CD4-positive, CD25-positive, alpha-beta regulatory T cell (primary cell): ENCODE measurements around the gene ARHGAP27. TPM values are rescaled to one million over a fixed set of nuclear protein-coding genes. Genes with fewer than 3 reads are reported as not detected.

Experiments used
- ATAC-seq, 2 donors: fragments of 150-1000 bp; cut with Tn5 transposase; one replicate each; pipeline ENCODE4 v1.10.0; 2021; ENCODE audit warnings: low read depth in 2 of 2, moderate number of reproducible peaks in 2 of 2, moderate library complexity in 1 of 2
- DNase-seq, 3 donors: peaks; one replicate each; pipeline versions ENCODE4 v3.0.0 to v3.0.0-alpha.2; 2012 to 2022; ENCODE audit warnings: mixed read lengths in 1 of 3
- H3K27ac ChIP-seq: one replicate; pipeline ENCODE4 v1.7.0; 2013; ENCODE audit warnings: mild to moderate bottlenecking, low read length; ENCODE audit not compliant: insufficient read depth, poor library complexity, severe bottlenecking
- H3K27me3 ChIP-seq: one replicate; pipeline ENCODE4 v1.7.0; 2013; ENCODE audit warnings: low read length; ENCODE audit not compliant: control insufficient read depth, insufficient read depth
- H3K36me3 ChIP-seq: one replicate; pipeline ENCODE4 v1.7.0; 2013; ENCODE audit warnings: mild to moderate bottlenecking, low read length, moderate library complexity; ENCODE audit not compliant: control insufficient read depth, insufficient read depth
- H3K4me1 ChIP-seq: 2 replicates; pipeline ENCODE4 v1.7.0; 2013; ENCODE audit warnings: mild to moderate bottlenecking, low read length; ENCODE audit not compliant: insufficient read depth, control insufficient read depth, poor library complexity, severe bottlenecking
- H3K4me3 ChIP-seq: one replicate; pipeline ENCODE4 v1.7.0; 2013; ENCODE audit warnings: low read depth, mild to moderate bottlenecking, low read length, moderate library complexity
- H3K9me3 ChIP-seq, 2 experiments: 1 replicate in 1 of 2; 2 replicates in 1 of 2; pipeline ENCODE4 v1.7.0; 2013; ENCODE audit warnings: low read length in 2 of 2, mild to moderate bottlenecking in 1 of 2, moderate library complexity in 1 of 2; ENCODE audit not compliant: control insufficient read depth in 2 of 2
- H3K27ac Mint-ChIP-seq, 3 donors: one replicate each; pipeline ENCODE4 v1.8.0; 2020 to 2022; ENCODE audit warnings: mild to moderate bottlenecking in 3 of 3, mixed read lengths in 3 of 3, moderate library complexity in 2 of 3
- H3K27me3 Mint-ChIP-seq: one replicate; pipeline ENCODE4 v1.8.0; 2022; ENCODE audit warnings: mild to moderate bottlenecking, mixed read lengths
- H3K36me3 Mint-ChIP-seq: one replicate; pipeline ENCODE4 v1.8.0; 2020; ENCODE audit warnings: mixed read lengths
- H3K4me1 Mint-ChIP-seq, 4 donors: one replicate each; pipeline ENCODE4 v1.8.0; 2020 to 2022; ENCODE audit warnings: mixed read lengths in 4 of 4, mild to moderate bottlenecking in 1 of 4
- H3K4me3 Mint-ChIP-seq, 4 donors: one replicate each; pipeline ENCODE4 v1.8.0; 2020 to 2022; ENCODE audit warnings: mild to moderate bottlenecking in 4 of 4, mixed read lengths in 4 of 4, moderate library complexity in 3 of 4
- H3K9me3 Mint-ChIP-seq, 7 donors: one replicate each; pipeline ENCODE4 v1.8.0; 2020 to 2022; ENCODE audit warnings: mixed read lengths in 7 of 7, mild to moderate bottlenecking in 3 of 7, moderate library complexity in 2 of 7
- polyA plus RNA-seq, 4 donors: library from polyadenylated mRNA; unstranded; fragments of 300-500 nt; fragmentation: Illumina TruSeq; gene quantifications; one replicate each; pipeline ENCODE4 v1.2.3, GENCODE V29; 2021
- total RNA-seq: library from RNA; stranded (reverse); gene quantifications from one replicate; pipeline ENCODE4 v1.2.3, GENCODE V29; 2022

Gene ARHGAP27
- total and polyA plus RNA-seq, 5 donors from 2014 or later: 23.9 to 78.5 (median 26.0) TPM

DNA sequence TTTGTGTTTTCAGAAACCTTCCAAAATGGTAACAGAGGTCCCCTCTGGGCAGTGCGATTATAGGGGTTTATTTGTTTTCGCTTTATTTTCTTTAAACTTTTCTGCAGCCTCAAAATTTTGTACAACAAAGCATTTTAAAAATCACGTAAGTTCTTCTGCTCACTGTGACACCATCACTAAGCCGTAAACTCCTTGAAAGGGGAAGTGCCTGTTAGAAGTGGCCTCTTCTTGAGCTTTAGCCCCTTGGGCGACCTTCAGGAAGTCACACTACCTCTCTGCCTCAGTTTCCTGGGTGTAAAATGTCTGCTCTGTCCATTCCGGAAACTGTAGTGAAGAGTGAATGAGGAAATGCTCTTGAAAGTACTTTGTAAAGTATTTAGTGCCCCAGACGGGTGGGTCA is 26.6 kb downstream of the ARHGAP27 start:
- no peak for DNase-seq
- H3K4me1 ChIP-seq: peaks cover 46% of the 10 kb centered on the region

DNA sequence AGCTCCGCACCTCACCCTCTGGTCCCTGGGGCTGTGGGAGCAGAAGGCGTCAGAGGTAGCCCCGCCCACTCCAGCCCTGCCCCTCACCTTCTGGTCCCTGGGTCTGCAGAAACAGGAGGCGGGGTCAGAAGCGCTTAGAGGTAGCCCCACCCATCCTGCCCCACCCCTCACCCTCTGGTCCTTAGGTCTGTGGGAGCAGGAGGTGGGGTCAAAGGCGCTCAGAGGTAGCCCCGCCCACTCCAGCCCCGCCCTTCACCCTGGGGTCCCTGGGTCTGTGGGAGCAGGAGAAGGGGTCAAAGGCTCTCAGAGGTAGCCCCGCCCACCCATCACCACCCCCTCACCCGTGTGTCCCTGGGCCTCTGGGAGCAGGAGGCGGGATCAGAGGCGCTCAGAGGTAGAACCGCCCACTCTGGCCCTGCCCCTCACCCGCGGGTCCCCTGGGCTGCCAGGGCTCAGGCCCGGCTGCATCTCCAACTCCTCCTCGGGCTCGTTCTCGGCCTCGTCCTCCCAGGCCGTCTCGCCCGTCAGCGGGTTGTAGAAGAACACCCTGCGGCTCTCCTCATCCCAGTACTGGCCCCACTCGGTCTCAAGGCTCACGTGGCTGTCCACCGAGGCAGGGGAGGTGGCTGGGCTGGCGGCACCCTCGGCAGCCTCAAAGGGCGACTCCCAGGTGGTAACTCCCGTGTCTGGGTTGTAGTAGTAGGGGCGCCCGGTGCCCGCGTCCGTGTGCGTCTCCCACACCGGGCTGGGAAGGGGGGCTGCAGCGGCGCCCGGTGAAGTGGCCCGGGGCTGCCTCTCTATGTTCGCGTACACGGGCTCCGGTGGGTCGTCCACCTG is 27.2 kb downstream of the ARHGAP27 start:
- Mint-ChIP-seq H3K27me3 (no peaks in the 10 kb centered on the region), H3K4me1 (peaks cover 0 to 49% (median 32%) of the 10 kb centered on the region in 4 donors), H3K9me3 (no peaks in the 10 kb centered on the region), H3K36me3 (peaks cover 30% of the 10 kb centered on the region), H3K27ac (peak overlapping the region in 2 of 3 donors; percentile 15 to 44), H3K4me3 (peak overlapping the region in 1 of 4 donors; percentile 96)
- H3K4me1 ChIP-seq: peaks cover 40% of the 10 kb centered on the region
- H3K36me3 ChIP-seq: peaks cover 58% of the 10 kb centered on the region
- no peak overlapping the region for H3K27ac ChIP-seq
- ATAC-seq: no peak
- H3K27me3 ChIP-seq: no peaks in the 10 kb centered on the region
- H3K4me3 ChIP-seq: no peak overlapping the region
- DNase-seq: peak in 1 of 3 donors; percentile 54
- no peaks in the 10 kb centered on the region for H3K9me3 ChIP-seq

More for the DNA sequence above, 26.6 kb downstream of the ARHGAP27 start:
- Mint-ChIP-seq H3K27ac (peak overlapping the region in 1 of 3 donors; percentile 15), H3K4me1 (peaks cover 0 to 50% (median 34%) of the 10 kb centered on the region in 4 donors), H3K9me3 (no peaks in the 10 kb centered on the region), H3K27me3 (no peaks in the 10 kb centered on the region), H3K36me3 (peaks cover 27% of the 10 kb centered on the region), H3K4me3 (peak overlapping the region in 1 of 4 donors; percentile 96)
- H3K4me3 ChIP-seq: no peak overlapping the region
- no peak overlapping the region for H3K27ac ChIP-seq
- H3K27me3 ChIP-seq: no peaks in the 10 kb centered on the region
- H3K9me3 ChIP-seq: no peaks in the 10 kb centered on the region
- no peak for ATAC-seq
- peaks cover 52% of the 10 kb centered on the region for H3K36me3 ChIP-seq

DNA sequence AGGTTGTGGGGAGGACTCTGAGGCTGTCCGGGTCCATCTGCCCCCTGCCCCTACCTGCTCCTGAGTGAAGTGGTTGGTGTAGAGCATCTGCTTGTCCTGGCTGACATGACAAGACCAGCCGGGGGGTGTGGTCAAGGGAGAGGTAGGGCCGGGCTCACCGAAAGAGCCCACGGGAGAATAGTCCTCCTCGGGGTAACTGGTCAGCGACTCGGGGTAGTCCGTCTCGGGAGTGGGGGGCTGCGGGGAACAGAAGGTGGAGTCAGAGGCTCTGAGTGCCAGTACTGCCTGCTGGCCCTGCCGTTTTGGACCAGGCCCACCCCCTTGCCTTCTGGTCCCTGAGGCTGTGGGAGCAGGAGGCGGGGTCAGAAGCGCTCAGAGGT is 27.8 kb downstream of the ARHGAP27 start:
- Mint-ChIP-seq H3K36me3 (peaks cover 30% of the 10 kb centered on the region), H3K27ac (peak overlapping the region in 2 of 3 donors; percentile 44 to 62), H3K27me3 (no peaks in the 10 kb centered on the region), H3K9me3 (no peaks in the 10 kb centered on the region), H3K4me3 (peak overlapping the region in 1 of 4 donors; percentile 35), H3K4me1 (peaks cover 0 to 49% (median 28%) of the 10 kb centered on the region in 4 donors)
- no peak overlapping the region for H3K27ac ChIP-seq
- no peak for ATAC-seq
- peaks cover 37% of the 10 kb centered on the region for H3K4me1 ChIP-seq
- H3K4me3 ChIP-seq: no peak overlapping the region
- DNase-seq: no peak
- H3K9me3 ChIP-seq: no peaks in the 10 kb centered on the region
- no peaks in the 10 kb centered on the region for H3K27me3 ChIP-seq
- H3K36me3 ChIP-seq: peaks cover 64% of the 10 kb centered on the region

DNA sequence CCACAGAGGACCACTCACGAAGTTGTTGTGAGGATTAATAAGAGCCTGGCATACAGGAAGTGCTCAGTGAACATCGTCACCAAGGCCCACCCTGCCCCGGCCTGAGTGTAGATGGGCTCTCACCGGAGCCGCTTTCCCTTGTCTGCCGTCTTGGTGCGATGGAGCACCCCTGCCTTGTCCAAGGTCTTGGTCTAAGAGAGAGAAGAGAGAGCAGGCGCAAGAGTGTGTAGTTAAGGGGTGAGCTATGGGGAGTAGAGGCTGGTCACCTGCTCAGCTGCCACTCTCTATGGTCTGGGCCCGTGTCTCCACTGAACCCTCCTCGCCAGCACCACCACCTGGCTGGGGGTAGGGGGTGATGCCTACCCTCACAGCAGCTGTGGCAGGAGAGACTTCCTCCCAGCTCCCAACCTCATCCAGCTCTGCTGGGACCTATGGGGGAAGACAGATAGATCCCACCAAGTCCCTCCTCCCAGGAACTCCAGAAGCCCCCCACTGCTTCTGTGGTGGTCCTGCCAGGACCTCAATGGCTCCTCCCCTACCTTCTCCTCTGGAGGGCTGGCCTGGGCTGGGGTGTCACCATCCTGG is 28.7 kb downstream of the ARHGAP27 start:
- Mint-ChIP-seq H3K4me3 (no peak overlapping the region), H3K27me3 (no peaks in the 10 kb centered on the region), H3K27ac (peak overlapping the region in 2 of 3 donors; percentile 38 to 46), H3K36me3 (peaks cover 36% of the 10 kb centered on the region), H3K9me3 (no peaks in the 10 kb centered on the region), H3K4me1 (peaks cover 0 to 40% (median 24%) of the 10 kb centered on the region in 4 donors)
- DNase-seq (no peak), ATAC-seq (no peak)
- Histone ChIP-seq H3K9me3 (no peaks in the 10 kb centered on the region), H3K4me1 (peaks cover 28% of the 10 kb centered on the region), H3K4me3 (no peak overlapping the region), H3K36me3 (peaks cover 72% of the 10 kb centered on the region), H3K27me3 (no peaks in the 10 kb centered on the region), H3K27ac (no peak overlapping the region)

DNA sequence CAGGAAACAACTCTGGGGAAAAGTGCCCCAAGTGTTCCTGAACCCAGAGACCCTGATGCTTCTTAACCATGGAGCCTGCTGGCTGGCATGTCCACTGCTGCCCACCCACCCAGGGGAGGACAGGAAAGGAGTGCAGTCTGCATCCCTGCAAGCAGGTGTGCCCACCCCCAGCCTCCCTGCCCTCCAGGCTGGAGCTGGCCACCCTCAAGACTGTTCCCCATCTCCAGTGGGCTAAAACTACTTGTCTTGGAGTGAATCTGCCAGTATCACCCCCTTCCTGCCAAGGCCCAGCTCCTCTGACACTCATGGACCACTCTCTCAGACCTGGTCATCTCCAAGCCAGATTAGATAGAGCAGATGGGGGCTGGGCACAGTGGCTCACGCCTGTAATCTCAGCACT is 29.8 kb downstream of the ARHGAP27 start:
- H3K27me3 ChIP-seq: no peaks in the 10 kb centered on the region
- Mint-ChIP-seq H3K4me3 (no peak overlapping the region), H3K9me3 (no peaks in the 10 kb centered on the region), H3K4me1 (peaks cover 0 to 30% (median 14%) of the 10 kb centered on the region in 4 donors), H3K27ac (no peak overlapping the region), H3K27me3 (no peaks in the 10 kb centered on the region), H3K36me3 (peaks cover 33% of the 10 kb centered on the region)
- peaks cover 18% of the 10 kb centered on the region for H3K4me1 ChIP-seq
- ATAC-seq: no peak
- no peak for DNase-seq
- H3K4me3 ChIP-seq: no peak overlapping the region
- H3K27ac ChIP-seq: no peak overlapping the region
- peaks cover 81% of the 10 kb centered on the region for H3K36me3 ChIP-seq
- no peaks in the 10 kb centered on the region for H3K9me3 ChIP-seq

DNA sequence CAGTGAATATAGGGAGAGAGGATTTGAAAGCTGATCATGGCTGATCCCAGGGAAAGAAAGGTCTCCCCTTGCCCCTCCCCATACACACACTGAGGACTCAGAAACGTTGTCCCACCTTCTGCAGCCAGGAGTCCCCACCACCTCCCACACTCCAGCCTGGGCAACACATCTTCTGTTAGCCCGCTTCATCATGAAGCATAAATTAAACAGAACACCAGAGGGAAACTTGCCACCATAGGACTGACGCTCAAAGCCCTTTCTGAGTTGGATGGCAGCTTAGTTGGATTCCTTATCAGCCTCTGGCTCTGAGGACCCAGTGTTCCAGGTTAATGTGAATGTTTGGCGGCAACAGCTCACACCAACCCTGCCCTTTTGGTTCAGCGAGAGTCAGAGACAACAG is 33.9 kb downstream of the ARHGAP27 start:
- Histone ChIP-seq H3K27me3 (no peaks in the 10 kb centered on the region), H3K36me3 (peaks cover 87% of the 10 kb centered on the region), H3K4me3 (no peak overlapping the region), H3K9me3 (no peaks in the 10 kb centered on the region), H3K27ac (no peak overlapping the region), H3K4me1 (no peaks in the 10 kb centered on the region)
- no peak for ATAC-seq
- Mint-ChIP-seq H3K27me3 (no peaks in the 10 kb centered on the region), H3K4me3 (no peak overlapping the region), H3K9me3 (no peaks in the 10 kb centered on the region), H3K4me1 (peaks cover 0 to 15% (median under 1%) of the 10 kb centered on the region in 4 donors), H3K27ac (peak overlapping the region in 1 of 3 donors; percentile 76), H3K36me3 (peaks cover 31% of the 10 kb centered on the region)
- DNase-seq: no peak

DNA sequence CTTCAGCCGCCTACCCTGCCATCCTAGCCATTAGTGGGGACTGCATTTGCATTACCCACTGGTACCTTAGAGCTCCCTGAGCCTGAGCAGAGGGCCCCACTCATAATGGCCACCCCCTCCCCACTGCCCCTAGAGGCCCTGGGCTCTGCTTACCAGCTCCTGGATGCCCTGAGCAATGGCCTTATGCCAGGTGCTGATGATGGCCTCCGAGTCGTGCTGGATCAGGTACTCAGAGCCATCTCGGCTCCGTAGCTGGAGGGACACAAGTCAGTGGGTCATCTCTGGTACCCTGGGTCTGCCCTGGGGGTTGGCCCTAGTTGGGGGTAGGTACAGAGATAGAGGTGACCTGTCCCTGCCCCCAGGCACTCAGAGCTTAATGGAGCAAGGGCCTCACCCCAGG is 34.9 kb downstream of the ARHGAP27 start:
- no peak overlapping the region for H3K4me3 ChIP-seq
- no peaks in the 10 kb centered on the region for H3K9me3 Mint-ChIP-seq
- H3K4me3 Mint-ChIP-seq: no peak overlapping the region
- H3K4me1 ChIP-seq: no peaks in the 10 kb centered on the region
- no peaks in the 10 kb centered on the region for H3K27me3 ChIP-seq
- peaks cover 0 to 12% (median 0%) of the 10 kb centered on the region in 4 donors for H3K4me1 Mint-ChIP-seq
- H3K36me3 Mint-ChIP-seq: peaks cover 30% of the 10 kb centered on the region
- no peak for ATAC-seq
- peak overlapping the region in 1 of 3 donors; percentile 66 for H3K27ac Mint-ChIP-seq
- H3K36me3 ChIP-seq: peaks cover 80% of the 10 kb centered on the region
- H3K27me3 Mint-ChIP-seq: no peaks in the 10 kb centered on the region
- H3K27ac ChIP-seq: no peak overlapping the region
- DNase-seq: no peak
- H3K9me3 ChIP-seq: no peaks in the 10 kb centered on the region
